ENCODE measurements around the gene RRP9. TPM values are rescaled to one million over a fixed set of nuclear protein-coding genes. Genes with fewer than 3 reads are reported as not detected.

RRP9 gene
- total RNA-seq, 2 experiments from 2014 or later: 6.4 to 7.6 TPM

- ATAC-seq (ENCODE audit: poor library complexity): no peak
- intact Hi-C loops (cut with DNase I, micrococcal nuclease): loop anchor here (2.0 to 10.0 kb wide), 5 partner anchors 113 to 559 kb away; partner anchors contain the start of genes DCAF1 (in 1 of the 2), DUSP7 (in 1 of the 2) and MANF (in 1 of the 2)
- Histone ChIP-seq H3K36me3 (ENCODE audit: insufficient read depth, low read length) (peaks cover 6% of the 10 kb centered on the region), H3K27ac (ENCODE audit: low read depth in 1 of 2, low read length in 2 of 2) (no peak overlapping the region), H3K9me3 (ENCODE audit: control insufficient read depth in 1 of 2, insufficient read depth in 1 of 2, low read length in 2 of 2) (no peaks in the 10 kb centered on the region), H3K4me1 (ENCODE audit: insufficient read depth, low read length) (peaks cover 32% of the 10 kb centered on the region), H3K27me3 (ENCODE audit: control insufficient read depth in 1 of 2, insufficient read depth in 2 of 2, low read length in 2 of 2) (no peaks in the 10 kb centered on the region), H3K4me3 (ENCODE audit: low read length) (peak overlapping the region; percentile 89)
- no peak for TF ChIP-seq CTCF (IDR thresholded peaks at IDR 0.05)
- peak overlapping the region; percentile 56 for H3K4me3 Mint-ChIP-seq
- peaks cover 36% of the 10 kb centered on the region for H3K4me1 Mint-ChIP-seq (ENCODE audit: low read depth)
- no peaks in the 10 kb centered on the region for H3K9me3 Mint-ChIP-seq
- ChIA-PET CTCF (interaction anchor here (2.2 to 2.5 kb wide), 4 partner anchors 30 to 52 kb away, joined by 7 to 18 read pairs (median 12); partner anchors contain the start of genes ABHD14A, ABHD14B, ACY1 and RPL29), POLR2A (interaction anchor here (1.6 to 3.4 kb wide), 5 partner anchors 24 to 51 kb away, joined by 6 to 35 read pairs (median 13); partner anchors contain the start of genes ABHD14B, ACY1, PCBP4 and RPL29)
- H3K27ac Mint-ChIP-seq: no peak overlapping the region
- no peaks in the 10 kb centered on the region for H3K27me3 Mint-ChIP-seq
- no peak for DNase-seq
- peaks cover 23% of the 10 kb centered on the region for H3K36me3 Mint-ChIP-seq (ENCODE audit: low read depth)
Measured at GRCh38 chr3:51943451-51944391, 2.0 kb upstream of the RRP9 start.

DNA sequence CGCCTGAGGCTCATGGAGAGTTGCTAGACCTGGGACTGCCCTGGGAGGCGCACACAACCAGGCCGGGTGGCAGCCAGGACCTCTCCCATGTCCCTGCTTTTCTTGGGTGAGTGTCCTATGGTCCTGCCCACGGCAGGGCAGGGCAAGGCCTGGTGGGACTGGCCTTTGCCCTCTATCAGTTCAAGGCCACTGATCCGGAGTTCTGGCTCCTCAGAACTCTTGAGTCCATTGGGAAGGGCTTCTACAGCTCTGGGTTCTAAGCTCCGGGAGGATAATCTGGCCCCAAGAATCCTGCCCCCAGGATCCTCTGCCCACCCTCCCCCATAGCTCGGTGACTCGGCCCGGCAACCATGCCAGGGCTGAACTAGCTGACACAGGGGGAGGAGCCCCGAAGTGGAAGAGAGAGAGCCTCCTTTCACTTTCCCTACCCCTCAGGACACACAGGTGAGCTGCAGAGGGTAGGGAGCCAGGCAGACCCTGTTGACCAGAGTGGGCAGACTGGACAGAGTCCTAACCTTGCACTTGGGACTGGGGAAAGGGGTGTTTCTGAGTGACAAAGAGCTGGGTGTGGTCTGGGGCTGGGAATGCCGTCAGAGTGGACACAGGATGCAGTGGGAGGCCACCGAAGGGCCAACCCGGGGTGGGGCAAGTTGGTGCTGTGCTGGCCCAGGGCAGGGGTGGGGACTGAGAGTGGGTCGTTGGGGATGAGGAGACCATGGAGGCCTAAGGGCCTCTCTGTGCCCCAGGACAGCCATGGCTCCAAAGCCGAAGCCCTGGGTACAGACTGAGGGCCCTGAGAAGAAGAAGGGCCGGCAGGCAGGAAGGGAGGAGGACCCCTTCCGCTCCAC lies 1.1 kb upstream of the RRP9 start:
- Mint-ChIP-seq H3K27me3 (no peaks in the 10 kb centered on the region), H3K4me3 (peak overlapping the region; percentile 95), H3K9me3 (no peaks in the 10 kb centered on the region), H3K36me3 (ENCODE audit: low read depth) (peaks cover 32% of the 10 kb centered on the region), H3K27ac (peak overlapping the region; percentile 81), H3K4me1 (ENCODE audit: low read depth) (peaks cover 36% of the 10 kb centered on the region)
- intact Hi-C loops (cut with DNase I, micrococcal nuclease): loop anchor here (1.0 to 10.0 kb wide), 9 partner anchors 31 to 558 kb away; partner anchors contain the start of genes ABHD14B (in 2 of the 2), RPL29 (in 2 of the 2), DCAF1 (in 1 of the 2) and DUSP7 (in 1 of the 2)
- peak overlapping the region; percentile 89 for H3K4me3 ChIP-seq (ENCODE audit: low read length)
- ATAC-seq (ENCODE audit: poor library complexity) (no peak), DNase-seq (peak; percentile 20 to 75 (median 42))
- H3K36me3 ChIP-seq (ENCODE audit: insufficient read depth, low read length): peaks cover 15% of the 10 kb centered on the region
- no peaks in the 10 kb centered on the region for H3K9me3 ChIP-seq (ENCODE audit: control insufficient read depth in 1 of 2, insufficient read depth in 1 of 2, low read length in 2 of 2)
- peaks cover 32% of the 10 kb centered on the region for H3K4me1 ChIP-seq (ENCODE audit: insufficient read depth, low read length)
- POLR2A ChIA-PET: interaction anchor here (0.6 to 3.4 kb wide), 9 partner anchors 25 to 199 kb away, joined by 3 to 35 read pairs (median 6); partner anchors contain the start of genes ABHD14B, ACY1, PCBP4 and RPL29
- CTCF ChIA-PET: interaction anchor here (1.6 to 2.5 kb wide), 5 partner anchors 31 to 181 kb away, joined by 5 to 18 read pairs (median 7); partner anchors contain the start of genes ABHD14B, ACY1 and RPL29
- H3K27me3 ChIP-seq (ENCODE audit: control insufficient read depth in 1 of 2, insufficient read depth in 2 of 2, low read length in 2 of 2): no peaks in the 10 kb centered on the region
- TF ChIP-seq CTCF (IDR thresholded peaks at IDR 0.05): no peak
- H3K27ac ChIP-seq (ENCODE audit: low read depth in 1 of 2, low read length in 2 of 2): peak overlapping the region; percentile 39 to 71

Data from CD4-positive, alpha-beta T cell (primary cell).